ENCODE measurements around the gene MANSC4. TPM values are rescaled to one million over a fixed set of nuclear protein-coding genes. Genes with fewer than 3 reads are reported as not detected.

The MANSC4 gene
- total and polyA plus RNA-seq, 8 donors: 0.15 to 0.58 (median 0.37) TPM; not detected in 2

DNA sequence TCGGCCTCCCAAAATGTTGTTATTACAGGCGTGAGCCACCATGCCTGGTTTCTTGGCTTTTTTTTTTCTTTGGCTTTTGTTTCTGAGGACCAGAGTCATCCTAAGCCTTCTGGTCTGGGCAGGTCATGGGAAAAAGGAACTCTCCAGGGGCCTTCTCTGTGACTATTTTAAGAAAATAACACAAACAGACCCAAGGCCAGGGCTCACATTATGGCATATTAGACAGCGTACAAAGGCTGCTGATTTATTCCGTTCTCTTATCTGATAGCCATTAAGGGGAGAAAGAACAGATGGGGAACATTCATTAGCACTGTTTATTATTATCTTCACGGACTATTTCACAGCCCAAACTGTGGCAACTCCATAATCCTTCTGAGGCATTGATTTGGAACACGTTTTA lies 28.8 kb upstream of the MANSC4 start:
- TF ChIP-seq, protein P1, sequence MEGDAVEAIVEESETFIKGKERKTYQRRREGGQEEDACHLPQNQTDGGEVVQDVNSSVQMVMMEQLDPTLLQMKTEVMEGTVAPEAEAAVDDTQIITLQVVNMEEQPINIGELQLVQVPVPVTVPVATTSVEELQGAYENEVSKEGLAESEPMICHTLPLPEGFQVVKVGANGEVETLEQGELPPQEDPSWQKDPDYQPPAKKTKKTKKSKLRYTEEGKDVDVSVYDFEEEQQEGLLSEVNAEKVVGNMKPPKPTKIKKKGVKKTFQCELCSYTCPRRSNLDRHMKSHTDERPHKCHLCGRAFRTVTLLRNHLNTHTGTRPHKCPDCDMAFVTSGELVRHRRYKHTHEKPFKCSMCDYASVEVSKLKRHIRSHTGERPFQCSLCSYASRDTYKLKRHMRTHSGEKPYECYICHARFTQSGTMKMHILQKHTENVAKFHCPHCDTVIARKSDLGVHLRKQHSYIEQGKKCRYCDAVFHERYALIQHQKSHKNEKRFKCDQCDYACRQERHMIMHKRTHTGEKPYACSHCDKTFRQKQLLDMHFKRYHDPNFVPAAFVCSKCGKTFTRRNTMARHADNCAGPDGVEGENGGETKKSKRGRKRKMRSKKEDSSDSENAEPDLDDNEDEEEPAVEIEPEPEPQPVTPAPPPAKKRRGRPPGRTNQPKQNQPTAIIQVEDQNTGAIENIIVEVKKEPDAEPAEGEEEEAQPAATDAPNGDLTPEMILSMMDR (IDR thresholded peaks at IDR 0.05): no peak
- no peak overlapping the region for H3K4me3 ChIP-seq
- intact Hi-C loops (cut with DNase I): no loop called here
- H3K9me3 ChIP-seq: no peaks in the 10 kb centered on the region
- peaks cover 0 to 4% of the 10 kb centered on the region in 2 donors for H3K27me3 ChIP-seq
- no peak overlapping the region for H3K27ac ChIP-seq
- no peaks in the 10 kb centered on the region for H3K36me3 ChIP-seq
- DNase-seq: no peak
- ATAC-seq: no peak
- no peaks in the 10 kb centered on the region for H3K4me1 ChIP-seq

DNA sequence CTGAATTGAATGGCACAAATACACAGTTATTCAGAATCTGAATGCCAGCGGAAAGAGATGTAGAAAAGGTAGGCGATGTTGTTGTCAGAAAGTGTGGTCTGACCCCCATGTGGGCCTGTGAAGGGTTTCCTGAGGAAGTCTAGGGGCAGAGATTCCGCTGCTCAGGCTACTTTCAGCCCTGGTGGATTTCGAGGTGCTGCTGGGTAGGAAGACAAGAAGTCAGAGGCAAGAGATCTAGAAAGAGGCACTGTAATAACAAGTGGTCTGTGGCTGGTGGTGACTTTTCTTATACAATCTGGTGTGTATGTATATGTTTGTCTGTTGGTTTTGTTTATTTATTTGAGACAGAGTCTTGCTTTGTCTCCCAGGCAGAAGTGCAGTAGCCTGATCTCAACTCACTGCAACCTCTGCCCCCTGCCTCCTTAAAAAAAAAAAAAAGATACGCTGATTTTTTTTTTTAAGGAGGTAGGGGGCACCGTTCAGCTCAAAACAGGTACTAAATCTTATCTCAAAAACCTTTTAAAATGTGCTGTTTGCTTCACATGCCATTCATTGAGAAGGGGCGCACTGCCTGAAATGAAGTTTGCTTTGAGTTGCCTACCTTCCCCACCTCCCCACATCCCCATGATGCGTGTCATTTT lies 27.1 kb upstream of the MANSC4 start:
- Histone ChIP-seq H3K4me1 (no peaks in the 10 kb centered on the region), H3K9me3 (no peaks in the 10 kb centered on the region), H3K36me3 (no peaks in the 10 kb centered on the region), H3K27me3 (peaks cover 0 to 4% of the 10 kb centered on the region in 2 donors), H3K4me3 (no peak overlapping the region), H3K27ac (no peak overlapping the region)
- DNase-seq (no peak), ATAC-seq (no peak)
- TF ChIP-seq, protein P1 (IDR thresholded peaks at IDR 0.05): no peak
- intact Hi-C loops (cut with DNase I): no loop called here

DNA sequence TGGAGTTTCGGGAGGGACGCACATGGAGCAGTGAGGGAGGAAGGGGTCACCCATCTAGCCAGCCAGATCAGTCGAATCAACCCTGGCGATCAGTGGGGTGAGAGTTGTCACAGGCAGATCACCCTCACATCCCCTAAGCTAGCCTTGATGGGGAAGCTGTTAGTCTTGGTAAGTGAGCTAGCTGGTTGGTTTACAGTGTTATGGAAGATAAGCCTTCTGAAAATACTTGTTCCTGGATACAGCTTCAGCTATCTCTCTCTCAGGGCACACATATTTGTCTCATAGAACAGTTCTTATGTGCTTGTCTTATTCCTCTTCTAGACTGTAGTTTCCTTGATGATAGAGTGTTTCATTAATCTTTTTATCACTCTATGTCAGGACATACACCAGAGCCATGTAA lies 26.2 kb upstream of the MANSC4 start:
- DNase-seq (no peak), ATAC-seq (no peak)
- no peak overlapping the region for H3K4me3 ChIP-seq
- no peaks in the 10 kb centered on the region for H3K36me3 ChIP-seq
- no peaks in the 10 kb centered on the region for H3K4me1 ChIP-seq
- peaks cover 0 to 4% of the 10 kb centered on the region in 2 donors for H3K27me3 ChIP-seq
- H3K9me3 ChIP-seq: no peaks in the 10 kb centered on the region
- H3K27ac ChIP-seq: no peak overlapping the region
- TF ChIP-seq, protein P1 (IDR thresholded peaks at IDR 0.05): no peak
- intact Hi-C loops (cut with DNase I): no loop called here

DNA sequence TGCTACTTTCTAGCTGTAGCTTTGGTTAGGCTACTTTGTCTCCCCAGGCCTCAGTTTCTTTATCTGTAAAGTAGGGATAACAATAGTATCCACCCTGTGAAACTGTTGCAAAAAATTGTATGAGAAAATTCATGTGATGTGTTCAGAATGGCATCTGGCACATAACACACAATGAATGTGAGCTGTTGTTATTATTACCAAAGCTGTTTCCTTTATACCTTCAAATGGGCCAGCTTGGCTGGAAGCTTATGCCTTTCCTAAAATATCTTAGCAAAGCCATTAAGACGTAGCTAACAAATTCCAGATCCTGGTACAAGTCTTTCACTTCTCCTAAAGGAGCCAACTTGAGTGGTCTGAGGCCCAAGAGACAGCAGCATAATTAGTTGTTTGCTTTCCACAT lies 25.2 kb upstream of the MANSC4 start:
- Histone ChIP-seq H3K27me3 (no peaks in the 10 kb centered on the region), H3K9me3 (no peaks in the 10 kb centered on the region), H3K4me3 (no peak overlapping the region), H3K4me1 (no peaks in the 10 kb centered on the region), H3K36me3 (no peaks in the 10 kb centered on the region), H3K27ac (no peak overlapping the region)
- no peak for ATAC-seq
- DNase-seq: no peak
- intact Hi-C loops (cut with DNase I): no loop called here
- TF ChIP-seq, protein P1 (IDR thresholded peaks at IDR 0.05): no peak

DNA sequence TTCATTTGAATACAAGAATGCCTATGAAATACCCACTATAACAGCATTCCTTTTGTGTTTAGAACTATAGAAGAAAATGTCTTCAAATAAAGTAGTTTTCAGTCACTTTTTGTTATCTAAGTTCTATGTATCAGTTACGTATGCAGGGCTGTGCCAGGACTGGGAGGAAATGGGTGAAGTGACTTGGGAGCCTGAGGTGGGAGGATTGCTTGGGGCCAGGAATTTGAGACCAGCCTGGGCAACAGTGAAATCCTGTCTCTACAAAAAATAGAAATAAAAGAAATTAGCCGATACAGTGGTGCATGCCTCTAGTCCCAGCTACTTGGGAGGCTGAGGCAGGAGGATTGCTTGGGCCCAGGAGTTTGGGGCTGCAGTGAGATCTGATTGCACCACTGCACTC lies 22.9 kb upstream of the MANSC4 start:
- Histone ChIP-seq H3K36me3 (peaks cover 0 to 12% of the 10 kb centered on the region in 2 donors), H3K4me3 (no peak overlapping the region), H3K27me3 (no peaks in the 10 kb centered on the region), H3K27ac (no peak overlapping the region), H3K9me3 (no peaks in the 10 kb centered on the region), H3K4me1 (no peaks in the 10 kb centered on the region)
- ATAC-seq (no peak), DNase-seq (no peak)
- TF ChIP-seq, protein P1 (IDR thresholded peaks at IDR 0.05): no peak
- intact Hi-C loops (cut with DNase I): no loop called here

All from left lung (tissue), 10 donors.